GM12878 (cell line): ENCODE results near the gene GOLPH3. TPM values are rescaled to one million over a fixed set of nuclear protein-coding genes. Genes with fewer than 3 reads are reported as not detected.

Experiments used
- ATAC-seq: fragments of 200-7000 bp; cut with Tn5 transposase; 3 replicates; pipeline ENCODE4 v1.9.1; 2020; ENCODE audit warnings: mild to moderate bottlenecking, moderate library complexity
- BruUV-seq: library from RNA; stranded (reverse); fragments of 400-500 nt; replicated peaks from 2 replicates; lab custom pipeline; 2021; lab: Mats Ljungman, UMichigan
- CTCF ChIA-PET: fragments of 300-600 bp; sonication (Branson Sonifier 250); formaldehyde crosslinking; extraction: SDS; loops from one replicate; lab custom pipeline; 2021; ENCODE audit warnings: inconsistent platforms; lab: Yijun Ruan, JAX
- POLR2A ChIA-PET: fragments of 350-600 bp; formaldehyde crosslinking; extraction: SDS; loops from one replicate; lab custom pipeline; 2021; ENCODE audit warnings: inconsistent platforms; lab: Charles Lee
- RAD21 ChIA-PET: fragments of 300-600 bp; sonication (Branson Sonifier 250); formaldehyde crosslinking; loops from one replicate; lab custom pipeline; 2023; ENCODE audit warnings: antibody characterized with exemption; ENCODE audit not compliant: unreplicated experiment; lab: Charles Lee
- SMC1A ChIA-PET: fragments of 300-600 bp; sonication (Branson Sonifier 250); formaldehyde crosslinking; loops from one replicate; lab custom pipeline; 2023; ENCODE audit not compliant: unreplicated experiment, uncharacterized antibody; lab: Charles Lee
- DNase-seq: peaks from one replicate; pipeline ENCODE4 v3.0.0-alpha.2; 2011; ENCODE audit warnings: low read depth, low spot score
- FAIRE-seq: peaks from 3 replicates; lab custom pipeline; 2011; peaks lifted over from hg19 to GRCh38; lab: Jason Lieb, UNC
- H2AFZ ChIP-seq: 2 replicates; pipeline ENCODE4 v1.6.0; 2011; ENCODE audit warnings: low read depth, low read length, control low read depth; ENCODE audit not compliant: control insufficient read depth
- H3K27ac ChIP-seq: 2 replicates; pipeline ENCODE4 v1.5.1; 2011; ENCODE audit warnings: control low read depth; ENCODE audit not compliant: control insufficient read depth, insufficient read depth
- H3K27me3 ChIP-seq, 2 experiments: replicated peaks in 1 of 2; 2 replicates each; pipeline versions ENCODE4 v1.6.0 to v1.6.1; 2011; ENCODE audit warnings: low read length in 1 of 2; ENCODE audit not compliant: control insufficient read depth in 2 of 2, insufficient read depth in 2 of 2
- H3K36me3 ChIP-seq, 2 experiments: 2 replicates each; pipeline ENCODE4 v1.5.1; 2011; ENCODE audit warnings: low read length in 1 of 2; ENCODE audit not compliant: control insufficient read depth in 2 of 2, insufficient read depth in 2 of 2
- H3K4me1 ChIP-seq: 2 replicates; pipeline ENCODE4 v1.6.1; 2011; ENCODE audit warnings: mild to moderate bottlenecking, low read length, moderate library complexity, mixed read lengths; ENCODE audit not compliant: control insufficient read depth, insufficient read depth
- H3K4me2 ChIP-seq: 2 replicates; pipeline ENCODE4 v1.6.0; 2011; ENCODE audit warnings: control low read depth; ENCODE audit not compliant: control insufficient read depth, insufficient read depth
- H3K4me3 ChIP-seq: fragments of 200-600 bp; sonication (generic); 2 replicates; pipeline ENCODE4 v1.5.1; 2016
- H3K79me2 ChIP-seq: 2 replicates; pipeline ENCODE4 v1.6.0; 2011; ENCODE audit warnings: low read length; ENCODE audit not compliant: control insufficient read depth, insufficient read depth
- H3K9ac ChIP-seq: 2 replicates; pipeline ENCODE4 v1.8.0; 2011; ENCODE audit warnings: low read length, control low read depth, mixed read lengths; ENCODE audit not compliant: control insufficient read depth, insufficient read depth
- H3K9me3 ChIP-seq: replicated peaks from 3 replicates; pipeline ENCODE4 v1.5.1; 2011; ENCODE audit warnings: mild to moderate bottlenecking, low read length; ENCODE audit not compliant: control insufficient read depth, insufficient read depth
- H4K20me1 ChIP-seq: 2 replicates; pipeline ENCODE4 v1.6.0; 2011; ENCODE audit not compliant: control insufficient read depth, insufficient read depth
- ATF7 ChIP-seq: fragments of 450-650 bp; IDR thresholded peaks from 2 replicates; pipeline ENCODE4 v1.6.1; 2016; ENCODE audit warnings: low read depth, mild to moderate bottlenecking
- CBFB ChIP-seq: IDR thresholded peaks from 2 replicates; pipeline ENCODE4 v1.6.1; 2016; ENCODE audit warnings: antibody characterized with exemption, low read depth
- CEBPZ ChIP-seq: fragments of 150-350 bp; IDR thresholded peaks from 2 replicates; pipeline ENCODE4 v1.6.1; 2016; ENCODE audit warnings: low read depth, low read length
- DPF2 ChIP-seq: fragments of 450-650 bp; IDR thresholded peaks from 2 replicates; pipeline ENCODE4 v1.6.1; 2017; ENCODE audit warnings: mild to moderate bottlenecking
- ETV6 ChIP-seq, 2 experiments: fragments of 450-650 bp in 1 of 2; IDR thresholded peaks in 1 of 2; conservative IDR thresholded peaks in 1 of 2; 2 replicates each; pipeline ENCODE4 v1.6.1; 2014; ENCODE audit warnings: antibody characterized with exemption in 1 of 2, borderline replicate concordance in 1 of 2, low read depth in 1 of 2, mild to moderate bottlenecking in 1 of 2, moderate library complexity in 1 of 2
- HDGF ChIP-seq: fragments of 450-650 bp; IDR thresholded peaks from 2 replicates; pipeline ENCODE4 v1.6.1; 2016; ENCODE audit warnings: antibody characterized with exemption
- MTA3 ChIP-seq: IDR thresholded peaks from 2 replicates; pipeline ENCODE4 v1.6.1; 2012; ENCODE audit warnings: low read length, inconsistent platforms, borderline replicate concordance
- RFX5 ChIP-seq: IDR thresholded peaks from 2 replicates; pipeline ENCODE4 v1.6.1; 2011; ENCODE audit warnings: low read depth, low read length, improper control_type of control experiment
- SMAD5 ChIP-seq: IDR thresholded peaks from 2 replicates; pipeline ENCODE4 v1.6.1; 2016; ENCODE audit warnings: antibody characterized with exemption, low read depth
- SMARCA5 ChIP-seq: fragments of 450-650 bp; IDR thresholded peaks from 2 replicates; pipeline ENCODE4 v1.6.1; 2017; ENCODE audit warnings: mild to moderate bottlenecking
- SREBF2 ChIP-seq: IDR thresholded peaks from 2 replicates; pipeline ENCODE4 v1.6.1; 2012; ENCODE audit warnings: mild to moderate bottlenecking, low read length
- WGBS: methylation state at CpG from one replicate; pipeline ENCODE4 v1.1.6; 2016; ENCODE audit warnings: low lambda C conversion rate; ENCODE audit not compliant: insufficient replicate concordance, insufficient coverage; ENCODE audit errors: missing lambda C conversion rate; 5-methylcytosine and 5-hydroxymethylcytosine counted together
- in situ Hi-C: fragments of 300-500 bp; cut with MboI; formaldehyde crosslinking; loops from 9 replicates; pipeline ENCODE4 v1.14.3; 2018; ENCODE audit warnings: mixed read lengths
- intact Hi-C: fragments of 100-400 bp; cut with micrococcal nuclease; formaldehyde crosslinking; loops from one replicate; pipeline ENCODE4 v1.14.2; 2022; ENCODE audit not compliant: unreplicated experiment
- polyA plus RNA-seq, 11 experiments: library from polyadenylated mRNA; depleted of rRNA in 4 of 11; unstranded in 6 of 11; stranded (reverse) in 5 of 11; fragments of >200 nt; fragmentation: Nextera tagmentation in 4 of 11; fragmentation: Illumina TruSeq in 1 of 11; extraction: Ambion mirVana in 4 of 11; extraction: Trizol in 1 of 11; gene quantifications; 1 replicate in 1 of 11; 2 replicates in 10 of 11; pipeline versions ENCODE4 v1.2.1 to v1.2.3, GENCODE V29; 2011 to 2016; ENCODE audit warnings: inconsistent platforms in 2 of 11, missing spikeins in 2 of 11, low read depth in 1 of 11
- total RNA-seq, 4 experiments: library from RNA; depleted of rRNA in 3 of 4; stranded (reverse); fragments of >200 nt in 3 of 4; fragmentation: Illumina TruSeq in 1 of 4; extraction: Trizol in 1 of 4; gene quantifications; 2 replicates each; pipeline versions ENCODE4 v1.2.1 to v1.2.3, GENCODE V29; 2013 to 2021

The GOLPH3 gene
- total and polyA plus RNA-seq, 10 of the 15 experiments (the other 5 are each of a cell fraction or from before 2014, with no cell fraction given) = 14.0 to 79.7 (median 43.2) TPM

- intact Hi-C loops = no loop called here
- FAIRE-seq = no peak
- no TSS peak for BruUV-seq
These were observed 11.1 kb downstream of the GOLPH3 start for GRCh38 chr5:32163053-32163452.

More at GRCh38 chr5:32163053-32163452, 11.1 kb downstream of the GOLPH3 start:
- ATAC-seq = no peak
- peak overlapping the region; percentile 58 for H3K27ac ChIP-seq
- in situ Hi-C loops = no loop called here
- SMC1A ChIA-PET = interaction anchor here (1.0 to 1.5 kb wide), 4 partner anchors 10 to 70 kb away, joined by 3 to 12 read pairs (median 6); no protein-coding TSS in a partner anchor
- peaks cover 48% of the 10 kb centered on the region for H3K4me1 ChIP-seq
- DNase-seq = no peak
- RAD21 ChIA-PET = interaction anchor here (1.3 to 3.3 kb wide), 2 partner anchors 8 to 10 kb away, joined by 5 to 12 read pairs; partner anchors contain the start of gene GOLPH3
- H3K4me2 ChIP-seq = peak overlapping the region; percentile 86
- H3K36me3 ChIP-seq = peaks cover 0 to 22% of the 10 kb centered on the region in 2 experiments; a peak in 2 of 4 replicates
- H3K79me2 ChIP-seq = peaks cover 86% of the 10 kb centered on the region
- no peak overlapping the region for H3K4me3 ChIP-seq
- H3K9me3 ChIP-seq = no peaks in the 10 kb centered on the region
- no peaks in the 10 kb centered on the region for H3K27me3 ChIP-seq
- H4K20me1 ChIP-seq = peaks cover 4% of the 10 kb centered on the region; the same call in 1 of the 2 replicates
- POLR2A ChIA-PET = interaction anchor here (0.9 kb wide), 1 partner anchor 10 kb away, joined by 5 read pairs; no protein-coding TSS in a partner anchor
- no peak overlapping the region for H2AFZ ChIP-seq
- CTCF ChIA-PET = interaction anchor here (1.0 kb wide), 1 partner anchor 70 kb away, joined by 4 read pairs; no protein-coding TSS in a partner anchor
- TF ChIP-seq SMARCA5 (no peak), MTA3 (no peak), SREBF2 (no peak), ATF7 (no peak), HDGF (no peak), RFX5 (no peak), DPF2 (no peak), CBFB (no peak), ETV6 (conservative IDR thresholded peaks at IDR 0.05 in 1 of 2, IDR thresholded peaks at IDR 0.05 in 1 of 2; ENCODE audit: borderline replicate concordance in 1 of 2, low read depth in 1 of 2) (no peak), CEBPZ (no peak), SMAD5 (no peak)
- 98% methylated on average over 5 of the region's 5 CpGs for WGBS
- H3K9ac ChIP-seq = no peak overlapping the region
